ENCODE measurements around the gene EHBP1.

EHBP1 gene

DNA sequence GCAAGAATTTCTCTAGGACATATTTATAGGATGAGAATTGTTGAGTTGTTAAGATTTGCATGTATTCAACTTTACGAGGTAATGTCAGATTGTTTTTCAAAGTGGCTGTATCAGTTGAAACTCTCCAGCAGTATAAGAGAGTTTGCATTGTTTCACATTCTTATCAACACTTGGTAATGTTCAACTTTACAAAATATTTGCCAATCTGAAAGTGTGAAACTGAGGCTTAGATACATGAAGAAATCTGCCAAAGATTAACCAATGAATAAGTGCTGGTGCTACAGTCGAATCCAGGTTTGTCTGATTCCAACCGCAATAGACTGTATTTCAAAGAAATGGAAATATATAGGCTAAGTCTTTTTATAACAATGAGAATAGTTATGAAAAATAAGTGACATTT, 117.0 kb downstream of the EHBP1 start:
- DNase-seq (ENCODE audit: low spot score) = no peak

DNA sequence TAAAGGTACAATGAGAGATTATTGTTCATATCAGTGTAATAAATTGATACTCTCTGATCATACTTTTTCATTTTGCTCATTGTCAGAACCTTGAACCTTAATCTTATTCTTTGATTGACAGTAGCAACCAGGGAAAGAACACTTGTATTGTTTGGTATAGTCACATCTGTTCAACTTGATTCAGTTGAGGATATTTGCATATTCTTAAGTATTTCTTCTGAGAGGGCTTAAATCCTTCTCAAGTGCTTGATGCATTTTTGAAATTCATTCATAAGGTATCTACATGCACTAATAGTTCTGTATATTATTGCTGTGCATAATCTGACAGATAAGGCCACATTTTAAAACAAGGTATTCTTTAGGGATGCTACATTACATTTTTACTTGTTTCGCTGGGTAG, 118.9 kb downstream of the EHBP1 start:
- DNase-seq (ENCODE audit: low spot score) = no peak

DNA sequence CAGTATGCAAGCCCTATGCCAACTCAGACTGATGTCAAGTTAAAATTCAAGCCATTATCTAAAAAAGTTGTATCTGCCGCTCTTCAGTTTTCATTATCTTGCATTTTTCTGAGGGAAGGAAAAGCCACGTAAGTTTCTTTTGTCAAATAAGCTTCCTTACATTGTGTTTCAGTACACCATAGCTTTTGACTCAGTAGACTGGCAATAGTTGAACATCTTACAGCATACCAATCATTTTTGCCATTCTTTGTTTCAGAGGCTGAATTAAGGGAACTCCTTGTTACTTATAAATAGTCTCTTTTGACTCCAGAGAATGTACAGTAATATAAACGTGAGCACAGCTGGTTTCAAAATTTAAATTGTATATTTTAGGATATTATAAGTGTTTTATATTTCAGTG, 120.6 kb downstream of the EHBP1 start:
- DNase-seq (ENCODE audit: low spot score) = no peak

DNA sequence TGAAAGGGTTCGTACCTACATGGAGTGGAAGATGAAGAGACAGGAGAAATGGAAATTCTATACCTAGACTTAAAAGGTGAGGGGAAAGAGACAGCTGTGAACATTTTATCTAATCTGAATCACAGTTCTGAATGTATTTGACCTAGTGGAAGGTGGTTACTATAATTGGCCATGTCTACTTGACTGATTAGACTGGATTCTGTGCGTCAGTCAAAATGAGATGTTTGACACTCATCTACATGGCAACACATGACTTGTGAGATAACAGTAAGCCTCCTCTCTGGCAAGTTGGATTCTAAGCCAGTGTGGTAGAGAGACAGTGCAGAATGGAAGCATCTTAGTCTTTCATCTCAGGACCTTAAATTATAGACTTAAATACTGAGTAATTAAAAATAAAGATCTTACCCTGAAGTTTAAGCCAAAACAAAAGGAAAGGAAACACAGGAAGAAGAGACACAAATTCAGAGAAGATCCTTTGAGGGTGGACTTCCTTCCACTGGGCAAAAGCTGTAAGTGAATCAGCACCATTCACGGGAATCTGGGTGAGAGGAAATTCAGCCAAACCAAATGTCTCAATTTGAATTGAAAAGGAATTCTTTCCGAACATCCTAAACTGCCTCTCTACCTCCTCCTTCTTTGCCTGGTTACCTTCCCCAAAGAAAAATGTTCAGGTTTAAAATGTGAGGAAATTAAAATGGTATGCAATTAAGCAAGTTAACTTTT, 121.6 kb downstream of the EHBP1 start:
- DNase-seq (ENCODE audit: low spot score) = no peak

DNA sequence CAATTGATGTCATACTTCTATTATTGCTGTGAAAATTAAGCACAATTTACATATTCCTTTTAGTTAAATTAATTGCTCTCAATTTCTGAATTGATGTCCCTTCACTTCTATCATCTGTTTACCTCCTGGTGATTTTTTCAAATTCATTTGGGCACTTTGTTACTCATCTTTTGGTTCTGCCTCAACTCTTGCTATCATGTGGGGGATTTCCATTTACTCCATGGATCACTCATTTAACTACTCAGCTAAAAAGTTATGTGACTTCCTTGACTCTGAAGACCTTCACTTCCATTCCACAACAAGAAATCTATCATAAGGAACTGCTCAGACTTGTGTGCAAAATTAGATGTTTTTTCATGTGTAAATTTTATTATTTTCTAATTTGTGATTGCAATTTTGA, 126.2 kb downstream of the EHBP1 start:
- DNase-seq (ENCODE audit: low spot score) = no peak

DNA sequence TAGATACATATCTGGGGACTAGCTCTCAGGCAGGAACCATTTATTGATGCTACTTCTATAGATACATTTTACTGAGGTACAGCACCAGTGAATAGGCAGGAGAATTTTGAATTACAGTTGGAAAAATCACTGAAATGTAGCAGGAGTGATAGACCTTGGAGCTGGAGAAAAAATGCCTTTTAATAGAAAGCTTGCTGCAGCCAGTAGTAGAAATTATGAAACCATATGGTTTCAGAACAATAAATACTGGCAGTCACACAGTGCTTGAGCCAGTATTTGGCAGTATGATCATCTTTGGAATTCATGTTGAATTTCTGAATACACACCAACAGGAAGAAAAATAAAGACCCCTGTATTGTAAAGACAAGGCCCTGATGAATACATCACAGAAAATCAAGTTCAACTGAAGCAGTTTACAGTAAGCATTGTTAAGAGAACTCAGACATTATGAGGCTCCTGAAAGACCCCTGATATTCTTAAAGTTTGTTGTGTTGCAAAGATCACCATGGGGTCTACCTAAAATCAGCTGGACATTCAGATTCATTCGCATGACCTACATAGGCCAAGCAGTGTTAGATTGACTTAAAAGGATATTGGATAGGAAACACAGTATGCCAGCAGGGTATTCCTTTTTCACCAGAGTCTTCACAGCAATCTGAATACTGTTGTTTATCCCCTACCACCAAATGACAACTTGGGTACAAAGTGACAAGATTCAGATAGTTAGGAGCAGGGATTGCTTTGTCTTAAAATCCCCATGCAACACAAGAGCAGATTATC, 139.0 kb downstream of the EHBP1 start:
- no peak for DNase-seq (ENCODE audit: low spot score)

DNA sequence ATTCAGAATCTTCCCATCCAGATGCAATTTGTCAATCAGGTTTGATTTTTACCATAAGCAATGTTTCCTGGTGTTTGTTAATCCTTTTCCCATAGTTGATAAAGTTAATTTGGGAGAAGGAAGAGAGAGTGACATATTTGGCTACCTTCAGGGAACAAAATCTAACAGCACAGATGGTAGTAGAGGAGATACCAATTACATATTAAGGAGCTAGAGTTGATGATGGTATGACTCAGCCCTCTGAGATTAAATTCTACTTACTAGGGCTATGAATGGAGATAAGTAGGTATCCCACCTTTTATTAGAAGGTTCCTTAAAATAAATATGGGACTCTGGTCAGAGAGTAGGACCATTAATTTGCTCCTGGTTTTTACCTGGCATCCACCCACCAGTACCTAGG, 139.7 kb downstream of the EHBP1 start:
- DNase-seq (ENCODE audit: low spot score) = no peak

DNA sequence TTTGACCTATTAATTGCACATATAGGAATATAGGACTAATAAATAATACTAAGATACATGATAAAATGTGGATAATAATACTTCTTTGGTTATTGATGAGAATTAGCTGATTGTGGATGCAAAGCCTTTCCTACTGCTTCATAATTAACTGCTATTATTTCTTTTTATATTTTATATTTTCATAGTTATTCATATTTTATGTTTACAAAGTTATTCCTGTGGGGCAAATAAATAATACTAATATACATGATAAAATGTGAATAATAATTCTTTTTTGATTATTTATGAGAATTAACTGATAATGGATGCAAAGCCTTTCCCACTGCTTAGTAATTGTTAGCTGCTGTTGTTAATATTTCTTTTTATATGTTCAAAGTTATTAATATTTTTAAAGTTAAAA, 146.7 kb downstream of the EHBP1 start:
- DNase-seq (ENCODE audit: low spot score) = no peak

DNA sequence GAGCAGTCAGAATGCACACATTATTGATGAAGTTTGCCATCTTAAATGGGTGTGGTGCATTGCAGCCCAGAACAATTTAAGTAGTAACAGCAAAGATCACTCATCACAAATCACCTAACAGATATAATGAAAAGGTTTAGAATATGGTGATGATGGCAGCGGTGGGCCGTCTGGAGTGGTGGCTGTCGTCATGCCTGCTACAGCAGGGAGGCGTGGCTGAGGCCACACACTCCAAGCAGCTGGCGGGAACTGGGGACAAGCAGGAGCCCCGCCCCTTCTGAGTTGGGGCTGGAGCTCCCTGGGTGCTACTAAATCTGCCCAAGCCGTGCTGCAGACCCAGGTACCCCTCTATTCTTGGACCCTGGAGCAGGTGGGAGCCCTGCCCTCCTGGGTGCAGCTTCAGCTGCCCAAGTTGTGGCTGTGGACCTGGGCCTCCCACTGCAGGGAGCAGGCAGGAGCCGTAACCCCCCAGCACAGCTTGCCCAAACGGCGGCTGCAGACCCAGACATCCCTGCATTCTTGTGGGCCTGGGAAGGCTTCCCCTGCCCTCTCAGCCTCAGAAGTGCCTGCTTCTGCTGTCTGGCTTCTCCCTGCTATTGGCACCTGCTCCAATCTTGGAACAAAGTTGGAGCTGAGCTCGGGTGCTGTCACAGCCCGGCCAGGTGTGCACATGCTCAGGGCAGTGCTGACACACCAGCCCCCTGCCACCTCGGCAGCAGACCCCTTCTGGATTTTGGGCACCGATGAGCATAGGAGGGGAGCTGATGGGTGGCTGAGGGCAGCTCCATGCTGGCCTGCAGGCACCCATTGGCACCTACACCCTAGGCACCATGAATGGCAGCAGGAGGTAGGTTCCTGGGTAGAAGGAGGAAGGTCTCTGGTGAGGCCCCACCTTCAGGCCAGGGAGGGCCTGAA, 149.3 kb downstream of the EHBP1 start:
- no peak for DNase-seq (ENCODE audit: low spot score)

DNA sequence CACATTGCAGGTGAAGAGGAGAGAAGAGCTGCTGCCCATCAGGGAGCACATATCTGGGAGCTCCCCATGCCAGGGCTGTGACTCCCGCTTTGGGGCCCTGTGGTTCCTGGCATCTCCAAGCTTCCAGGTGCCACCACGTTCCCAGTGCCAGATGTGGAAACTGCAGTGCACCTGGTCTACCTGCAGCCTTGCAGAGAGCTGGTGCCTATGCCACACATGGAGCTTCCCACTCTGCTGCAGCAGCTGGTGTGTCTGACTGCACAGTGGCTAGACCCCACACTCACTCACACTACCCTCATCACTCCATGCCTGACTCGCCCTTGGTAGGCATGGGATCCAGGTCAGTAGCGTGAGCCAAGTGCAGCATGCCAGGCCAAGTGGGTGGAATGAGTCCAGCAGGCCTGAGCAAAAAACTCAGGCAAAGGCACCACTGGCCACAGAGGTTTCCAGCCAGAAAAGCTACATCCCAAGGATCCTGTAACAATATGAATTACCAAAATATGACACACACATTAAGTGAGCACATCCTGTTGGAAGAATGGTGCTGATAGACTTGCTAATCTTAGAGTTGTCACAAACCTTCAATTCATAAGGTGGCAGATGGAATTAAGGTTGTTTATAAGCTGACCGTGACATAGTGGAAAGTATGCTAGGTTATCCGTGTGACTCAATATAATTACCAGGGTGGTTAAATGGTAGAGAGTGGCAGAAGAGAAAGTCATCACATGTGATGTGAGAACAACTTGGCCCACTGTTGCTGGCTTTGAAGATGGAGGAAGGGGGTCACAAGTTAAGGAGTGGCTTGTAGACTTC, 150.9 kb downstream of the EHBP1 start:
- DNase-seq (ENCODE audit: low spot score) = no peak

DNA sequence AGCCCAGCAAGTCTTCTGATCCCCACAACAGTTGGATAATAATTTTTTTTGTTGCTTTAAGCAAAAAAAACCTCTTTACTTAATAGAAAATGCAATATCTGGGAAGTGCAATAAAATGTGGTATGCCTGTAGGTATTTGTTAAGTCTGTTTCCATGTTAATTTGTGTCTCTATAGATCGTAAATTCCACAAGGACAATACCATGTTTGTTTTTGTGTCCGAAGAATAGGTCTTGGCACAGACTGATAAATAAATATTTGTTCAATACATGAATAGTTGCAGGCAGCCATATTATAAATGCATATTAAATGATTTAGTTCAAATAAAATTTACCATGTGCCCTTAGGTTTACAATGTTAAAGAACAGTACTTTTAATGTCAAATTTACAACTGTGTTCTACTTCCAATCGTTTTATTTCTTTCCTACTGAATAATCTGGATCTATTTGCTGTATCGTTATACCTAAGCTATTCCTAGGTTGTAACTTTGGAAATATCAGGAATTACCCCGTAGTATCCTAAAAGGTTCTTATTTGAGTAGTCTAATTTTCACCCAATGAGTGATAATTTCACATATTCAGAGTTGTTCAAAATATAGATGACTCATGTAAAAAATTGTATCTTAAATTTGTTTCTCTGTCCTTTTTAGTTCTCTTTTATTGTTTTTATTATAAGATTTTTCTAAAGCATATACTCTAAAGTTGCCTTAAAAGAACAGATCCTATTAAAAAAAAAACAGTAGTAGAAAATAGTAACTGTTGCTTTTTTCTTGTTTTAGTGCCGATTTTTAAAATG, 151.8 kb downstream of the EHBP1 start:
- no peak for DNase-seq (ENCODE audit: low spot score)

DNA sequence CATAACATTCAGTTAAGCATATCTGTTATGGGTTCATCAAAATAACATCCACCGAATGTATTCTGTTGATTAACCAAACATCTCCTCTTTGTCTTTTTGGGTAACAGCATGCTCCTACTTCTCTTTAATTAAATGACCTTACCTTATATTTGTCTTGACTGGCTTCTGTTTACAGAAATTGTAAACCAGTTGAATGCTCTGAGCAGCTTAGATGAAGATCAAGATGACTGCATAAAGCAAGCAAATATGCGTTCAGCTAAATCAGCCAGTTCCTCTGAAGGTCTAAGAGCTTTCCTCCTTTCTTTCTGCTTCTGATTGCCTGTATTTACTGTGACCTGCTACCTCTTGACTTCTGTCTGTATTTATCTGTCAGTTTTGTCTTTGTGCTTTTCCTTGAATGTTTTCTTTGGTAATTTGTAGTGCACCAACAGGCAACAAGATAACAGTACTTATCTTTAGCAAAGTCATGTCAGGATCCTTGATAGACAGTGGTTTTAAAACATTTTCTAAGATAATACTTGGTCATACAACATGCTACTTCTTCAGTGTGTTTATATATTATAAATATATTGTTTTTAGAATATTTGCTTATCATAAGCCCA, 152.8 kb downstream of the EHBP1 start:
- no peak for DNase-seq (ENCODE audit: low spot score)

DNA sequence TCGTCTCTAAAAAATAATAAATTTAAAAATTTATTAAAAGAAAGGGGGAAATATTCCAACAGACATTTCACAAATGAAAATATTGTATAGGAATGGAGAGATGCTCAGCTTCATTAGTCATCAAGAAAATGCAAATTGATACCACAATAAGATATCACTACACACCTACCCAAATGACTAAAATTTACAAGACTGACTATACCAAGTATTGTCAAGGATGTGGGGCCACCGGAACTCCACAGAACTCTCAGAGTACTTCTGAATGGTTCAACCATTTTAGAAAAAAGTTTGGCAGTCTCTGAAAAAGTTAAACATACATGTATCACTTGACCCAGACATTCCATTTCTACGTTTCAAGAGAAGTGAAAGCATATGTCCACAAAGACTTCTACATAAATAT, 163.4 kb downstream of the EHBP1 start:
- no peak for DNase-seq (ENCODE audit: low spot score)

DNA sequence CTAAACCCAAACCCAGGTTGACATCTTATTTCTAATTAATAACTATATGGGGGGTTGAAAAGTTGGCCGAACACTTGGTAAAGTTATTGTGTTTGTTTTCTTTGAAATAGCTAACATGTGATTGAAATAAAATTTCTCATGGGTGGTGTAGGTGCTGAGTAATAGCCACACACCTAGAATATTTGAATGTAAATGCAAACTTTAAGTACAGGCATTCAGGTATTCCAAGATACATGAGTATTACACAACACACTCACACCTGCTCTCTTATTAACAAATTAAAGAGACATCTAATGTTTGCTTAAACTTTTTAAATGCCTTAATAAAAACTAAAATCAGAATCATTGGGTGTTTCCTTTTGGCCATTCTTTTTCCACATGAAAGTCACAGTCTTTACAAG, 165.5 kb downstream of the EHBP1 start:
- no peak for DNase-seq (ENCODE audit: low spot score)

DNA sequence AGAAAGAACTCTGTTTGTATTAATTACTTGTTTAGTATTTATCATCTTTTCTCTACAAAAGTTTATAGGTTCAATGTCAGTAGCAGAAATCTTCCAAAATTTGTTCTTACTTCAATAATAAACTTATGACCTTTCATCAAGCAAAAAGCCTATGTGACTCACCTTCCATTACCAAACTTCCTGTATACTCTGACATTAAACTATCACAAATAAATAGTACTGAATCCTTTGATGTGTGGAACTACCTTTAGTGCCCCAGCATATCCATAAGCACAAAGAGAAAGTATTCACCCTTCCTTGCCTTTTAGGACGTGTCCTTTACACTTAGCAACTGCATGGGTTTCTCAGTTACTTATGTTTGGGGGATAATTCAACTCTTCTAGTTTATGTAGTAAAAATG, 166.0 kb downstream of the EHBP1 start:
- DNase-seq (ENCODE audit: low spot score) = no peak

DNA sequence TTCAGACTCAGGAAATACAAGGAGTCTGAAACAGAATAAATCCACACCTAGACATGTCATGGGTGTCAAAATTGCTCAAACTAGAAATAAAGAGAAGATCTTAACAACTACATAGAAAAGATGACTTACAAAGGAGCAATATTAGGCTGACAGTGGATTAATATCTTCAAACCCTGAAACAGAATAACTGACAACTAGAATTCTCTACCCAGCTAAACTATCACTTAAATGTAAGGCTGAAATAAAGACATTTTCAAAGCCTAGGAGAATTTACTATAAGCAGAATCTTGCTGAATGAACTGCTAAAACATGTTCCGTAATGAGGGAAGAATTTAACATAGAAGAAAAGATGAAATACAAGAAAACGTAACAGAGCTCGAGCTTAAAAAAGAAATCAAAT, 168.1 kb downstream of the EHBP1 start:
- DNase-seq (ENCODE audit: low spot score) = no peak

DNA sequence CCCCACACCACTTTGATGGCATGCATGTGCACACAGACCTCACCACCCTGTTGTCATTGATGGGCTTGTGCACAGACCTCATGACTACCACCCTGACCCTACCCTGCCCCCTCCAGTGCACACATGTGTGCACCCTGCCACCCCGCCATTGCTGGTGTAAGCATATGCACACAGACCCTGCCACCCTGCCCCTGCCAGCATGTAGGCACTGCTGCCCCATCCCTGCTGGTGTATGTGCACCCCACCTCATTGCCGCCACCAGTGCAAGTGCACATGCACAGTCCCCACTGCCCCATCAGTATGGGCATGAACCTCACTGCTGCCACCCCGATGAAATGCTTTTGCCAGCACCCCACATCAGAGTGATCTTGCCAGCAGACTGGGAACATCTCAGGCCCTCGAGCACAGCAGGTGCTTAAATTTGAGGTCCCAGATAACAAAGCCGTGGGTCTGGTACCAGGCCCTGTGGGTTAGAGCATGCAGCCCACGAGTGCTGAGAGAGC, 169.4 kb downstream of the EHBP1 start:
- no peak for DNase-seq (ENCODE audit: low spot score)

DNA sequence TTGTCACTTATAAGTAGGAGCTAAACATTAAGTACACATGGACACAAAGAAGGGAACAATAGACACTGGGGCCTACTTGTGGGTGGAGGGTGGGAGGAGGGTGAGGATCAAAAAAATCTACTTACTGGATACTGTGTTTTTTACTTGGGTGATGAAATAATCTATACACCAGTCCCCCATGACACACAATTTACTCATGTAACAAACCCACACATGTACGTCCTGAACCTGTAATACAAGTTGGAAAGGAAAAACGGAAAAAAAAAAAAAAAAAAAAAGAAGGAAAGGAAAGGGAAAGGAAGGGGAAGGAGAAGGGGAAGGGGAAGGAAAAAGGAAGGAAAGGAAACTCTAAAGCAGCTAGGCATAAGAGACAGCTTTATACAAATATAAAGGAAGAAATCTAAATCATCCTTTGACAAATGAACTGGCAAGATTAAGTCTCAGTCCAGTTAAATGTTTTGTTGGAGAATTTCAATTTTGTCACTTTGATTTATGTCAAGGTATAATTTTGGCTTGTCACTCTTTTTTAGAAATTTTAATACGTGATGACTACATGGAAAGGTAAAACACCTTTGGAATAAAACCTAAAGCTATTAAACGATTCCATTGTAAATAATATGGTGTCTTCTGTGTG, 175.8 kb downstream of the EHBP1 start:
- no peak for DNase-seq (ENCODE audit: low spot score)

DNA sequence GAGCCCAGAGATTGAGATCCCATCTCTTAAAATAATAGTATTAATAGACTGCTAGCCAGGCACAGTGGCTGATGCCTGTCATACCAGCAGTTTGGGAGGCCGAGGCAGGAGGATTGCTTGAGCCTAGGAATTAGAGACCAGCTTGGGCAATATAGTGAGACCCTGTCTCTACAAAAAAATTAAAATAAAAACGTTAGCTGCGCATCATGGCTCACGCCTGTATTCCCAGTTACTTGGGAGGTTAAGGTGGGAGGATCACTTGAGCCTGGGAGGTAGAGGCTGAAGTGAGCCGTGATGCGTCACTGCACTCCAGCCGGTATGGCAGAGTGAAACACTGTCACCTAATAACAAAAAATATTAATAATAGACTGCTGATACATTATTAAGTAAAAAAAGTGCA, 178.1 kb downstream of the EHBP1 start:
- DNase-seq (ENCODE audit: low spot score) = no peak

DNA sequence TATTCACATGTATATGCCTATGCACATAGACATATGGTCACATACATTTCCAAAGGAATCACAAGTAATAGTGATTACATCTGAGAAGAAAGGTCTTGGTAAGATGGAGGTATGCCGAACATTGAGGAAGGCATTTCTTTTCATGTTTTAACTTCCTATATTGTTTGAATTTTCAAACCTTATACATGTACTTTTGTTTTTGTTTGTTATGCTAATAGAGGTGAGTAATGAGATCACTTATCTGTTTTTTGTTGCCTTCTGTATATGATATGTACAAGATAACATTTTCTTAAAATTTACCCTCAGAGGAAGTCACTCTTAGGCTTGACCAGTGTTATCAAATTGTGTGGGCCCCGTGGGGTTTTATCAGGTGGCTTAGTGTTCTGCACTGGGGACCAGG, 178.6 kb downstream of the EHBP1 start:
- no peak for DNase-seq (ENCODE audit: low spot score)
